Heart right ventricle (tissue), 16 donors: ENCODE measurements around the gene HOXA3. TPM values are rescaled to one million over a fixed set of nuclear protein-coding genes. Genes with fewer than 3 reads are reported as not detected.

Experiments
- ATAC-seq, 8 donors: fragments of 200-7000 bp; cut with Tn5 transposase; one replicate each; pipeline ENCODE4 v1.9.1; 2020; ENCODE audit warnings: mild to moderate bottlenecking in 8 of 8, moderate library complexity in 8 of 8, moderate number of reproducible peaks in 1 of 8
- DNase-seq, 2 donors: peaks; one replicate each; pipeline ENCODE4 v3.0.0-alpha.2; 2020
- H3K27ac ChIP-seq, 10 donors: fragments of 200-600 bp; sonication (generic) in 2 of 10; one replicate each; pipeline versions ENCODE4 v1.5.0 to v1.8.0; 2020 to 2022; ENCODE audit warnings: mild to moderate bottlenecking in 3 of 10
- H3K27me3 ChIP-seq, 7 donors: fragments of 200-600 bp; one replicate each; pipeline ENCODE4 v1.8.0; 2021 to 2022; ENCODE audit warnings: mild to moderate bottlenecking in 2 of 7
- H3K36me3 ChIP-seq, 9 donors: fragments of 200-600 bp; sonication (generic) in 1 of 9; one replicate each; pipeline versions ENCODE4 v1.5.0 to v1.8.0; 2020 to 2022; ENCODE audit warnings: mild to moderate bottlenecking in 2 of 9
- H3K4me1 ChIP-seq, 9 donors: fragments of 200-600 bp; sonication (generic) in 1 of 9; one replicate each; pipeline versions ENCODE4 v1.5.0 to v1.8.0; 2020 to 2022; ENCODE audit warnings: mild to moderate bottlenecking in 4 of 9
- H3K4me3 ChIP-seq, 10 donors: fragments of 200-600 bp; sonication (generic) in 2 of 10; one replicate each; pipeline versions ENCODE4 v1.5.0 to v1.8.0; 2020 to 2022; ENCODE audit warnings: mild to moderate bottlenecking in 7 of 10, moderate library complexity in 2 of 10
- H3K9me3 ChIP-seq, 11 donors: fragments of 200-600 bp in 10 of 11; sonication (generic) in 2 of 11; one replicate each; pipeline versions ENCODE4 v1.5.0 to v1.8.0; 2013 to 2022; ENCODE audit warnings: mild to moderate bottlenecking in 2 of 11, control low read depth in 1 of 11, moderate library complexity in 1 of 11
- CTCF ChIP-seq, 9 donors: fragments of 200-600 bp; sonication (generic) in 2 of 9; IDR thresholded peaks; one replicate each; pipeline versions ENCODE4 v1.5.0 to v1.8.0; 2021 to 2022; ENCODE audit warnings: antibody characterized with exemption in 9 of 9, mild to moderate bottlenecking in 5 of 9, moderate library complexity in 1 of 9
- WGBS, 2 donors: extraction: QIAGEN DNeasy Blood & Tissue Kit; methylation state at CpG; one replicate each; pipeline ENCODE4 v1.1.7; 2013; ENCODE audit warnings: inconsistent platforms in 1 of 2; 5-methylcytosine and 5-hydroxymethylcytosine counted together
- intact Hi-C, 10 donors: fragments of 100-400 bp; cut with DNase I; formaldehyde crosslinking; loops; one replicate each; pipeline versions ENCODE4 v1.11.1 to v1.14.2; 2022
- polyA plus RNA-seq, 2 donors: library from polyadenylated mRNA; stranded (reverse); fragments of 200-250 nt; gene quantifications; one replicate each; pipeline ENCODE4 v1.2.3, GENCODE V29; 2013
- total RNA-seq, 10 donors: library from RNA; stranded (reverse); fragmentation: NEBNext Ultra II Directional in 3 of 10; extraction: Animal tissue kit (Norgen Biotek cat#: 25700) in 3 of 10; gene quantifications; one replicate each; pipeline versions ENCODE4 v1.2.1 to v1.2.4, GENCODE V29; 2021 to 2023
- donor health status: Arrhythmogenic right ventricular cardiomyopathy.
- donor health status: ischemic (EF 13 %, LVEDD 7.1; RV severe dilation, severe dysfunction).
- donor health status: healthy with polysubstance abuse.
- donor health status: DM: no; HTN: yes; CAD: no.
- donor health status: DM: no; HTN: no; CAD: no.
- donor health status: ischemic (EF 25% LVEDD 6.9; RV normal size, moderate dysfunction).
- donor health status: ischemic (EF 25% LVEDD 5.7; RV mildly dilated, moderate dysfunction).
- donor health status: healthy.
- donor health status: DM: yes; HTN: yes; CAD: no.
- donor health status: Ischemic cardiomyopathy.
- donor health status: ischemic (EF 35%, LVEDD 5.7; RV mildly dilated, moderate dysfunction).
- donor health status: nonischemic (EF 11% LVEDD 7.7; RV severe dilation, severe dysfunction).
- donor health status: DM: yes; HTN: yes; CAD: no.
- donor health status: PGD.
- donor health status: ischemic (EF 29% LVEDD 5.4; RV normal size, mild dysfunction).
- donor health status: nonischemic (EF 23%, LVEDD 6.1; RV moderate dilation, normal function).

The HOXA3 gene
- total and polyA plus RNA-seq, 12 donors, result 0.11 to 1.5 (median 0.24) TPM; not detected in 2

GRCh38 chr7:27131390-27131819, 21.0 kb downstream of the HOXA3 start:
- H3K4me1 ChIP-seq, result peaks cover 0 to 14% (median 0%) of the 10 kb centered on the region in 9 donors

GRCh38 chr7:27130540-27131389, 21.6 kb downstream of the HOXA3 start, which contains the start of gene HOXA4:
Gene HOXA4, minus strand, starts transcription at chr7:27130757. Its CDS starts 24 bp downstream, at chr7:27130733.
- intact Hi-C loops, result loop anchor here in 1 of 10 donors (5.0 kb wide), 1 partner anchor 33 kb away; the partner anchor contains the start of gene HOXA1
- no peak for TF ChIP-seq CTCF (IDR thresholded peaks at IDR 0.05)
- peak; percentile 61 to 63 for DNase-seq
- H3K27me3 ChIP-seq, result peaks cover 45 to 100% (median 99%) of the 10 kb centered on the region in 7 donors
- peak within 1 kb of the TSS in 7 of 10 donors; percentile 28 to 88 (median 70) for H3K27ac ChIP-seq
- H3K9me3 ChIP-seq, result no peaks in the 10 kb centered on the region
- 1 to 6% methylated on average over 65 to 67 of the region's 67 CpGs for WGBS, 2 donors
- H3K4me3 ChIP-seq, result peak within 1 kb of the TSS; percentile 17 to 58 (median 48)
- peaks cover 0 to 14% (median 0%) of the 10 kb centered on the region in 9 donors for H3K4me1 ChIP-seq
- ATAC-seq, result peak; percentile 62 to 94 (median 87)
- no peaks in the 10 kb centered on the region for H3K36me3 ChIP-seq

More at GRCh38 chr7:27131390-27131819, 21.0 kb downstream of the HOXA3 start:
- TF ChIP-seq CTCF (IDR thresholded peaks at IDR 0.05), result no peak
- 19 to 20% methylated on average over 12 of the region's 12 CpGs for WGBS, 2 donors
- peak overlapping the region in 9 of 10 donors; percentile 17 to 58 (median 48) for H3K4me3 ChIP-seq
- no peaks in the 10 kb centered on the region for H3K9me3 ChIP-seq
- ATAC-seq (no peak), DNase-seq (no peak)
- intact Hi-C loops, result loop anchor here in 1 of 10 donors (5.0 kb wide), 1 partner anchor 34 kb away; the partner anchor contains the start of gene HOXA1
- H3K27me3 ChIP-seq, result peaks cover 45 to 100% (median 99%) of the 10 kb centered on the region in 7 donors
- no peaks in the 10 kb centered on the region for H3K36me3 ChIP-seq
- H3K27ac ChIP-seq, result peak overlapping the region in 2 of 10 donors; percentile 60 to 73

GRCh38 chr7:27129729-27130539, 22.4 kb downstream of the HOXA3 start:
- WGBS, 2 donors, result 4 to 5% methylated on average over 66 to 72 of the region's 72 CpGs
- H3K9me3 ChIP-seq, result no peaks in the 10 kb centered on the region
- peak in 1 of 9 donors; percentile 3 for TF ChIP-seq CTCF (IDR thresholded peaks at IDR 0.05)
- peak overlapping the region in 7 of 10 donors; percentile 28 to 88 (median 70) for H3K27ac ChIP-seq
- peaks cover 44 to 100% (median 99%) of the 10 kb centered on the region in 7 donors for H3K27me3 ChIP-seq
- intact Hi-C loops, result loop anchor here in 1 of 10 donors (5.0 kb wide), 1 partner anchor 33 kb away; the partner anchor contains the start of gene HOXA1
- DNase-seq (no peak), ATAC-seq (peak in 3 of 8 donors; percentile 10 to 34 (median 28))
- peak overlapping the region in 9 of 10 donors; percentile 17 to 58 (median 48) for H3K4me3 ChIP-seq
- no peaks in the 10 kb centered on the region for H3K36me3 ChIP-seq
- H3K4me1 ChIP-seq, result peaks cover 0 to 11% (median 0%) of the 10 kb centered on the region in 9 donors
